Calu3 (cell line): Measurements from ENCODE around the gene TFPI2. TPM values are rescaled to one million over a fixed set of nuclear protein-coding genes. Genes with fewer than 3 reads are reported as not detected.

Experiments used
- BruUV-seq: library from RNA; stranded (reverse); fragments of 400-500 nt; replicated peaks from 2 replicates; lab custom pipeline; 2021; lab: Mats Ljungman, UMichigan
- CTCF ChIA-PET: fragments of 300-600 bp; sonication (Branson Sonifier 250); formaldehyde crosslinking; loops from one replicate; lab custom pipeline; 2022; ENCODE audit warnings: antibody characterized with exemption; lab: Charles Lee
- DNase-seq: peaks from one replicate; pipeline ENCODE4 v3.0.0; 2022
- H3K27ac Mint-ChIP-seq: one replicate; pipeline ENCODE4 v1.8.0; 2022; ENCODE audit warnings: mixed read lengths; ENCODE audit not compliant: unreplicated experiment
- H3K27me3 Mint-ChIP-seq: one replicate; pipeline ENCODE4 v1.8.0; 2022; ENCODE audit warnings: mixed read lengths; ENCODE audit not compliant: unreplicated experiment
- H3K36me3 Mint-ChIP-seq: one replicate; pipeline ENCODE4 v1.8.0; 2022; ENCODE audit warnings: mild to moderate bottlenecking, moderate library complexity, mixed read lengths; ENCODE audit not compliant: insufficient read depth, unreplicated experiment
- H3K4me1 Mint-ChIP-seq: one replicate; pipeline ENCODE4 v1.8.0; 2022; ENCODE audit warnings: mild to moderate bottlenecking, low read depth, mixed read lengths; ENCODE audit not compliant: unreplicated experiment
- H3K4me3 Mint-ChIP-seq: one replicate; pipeline ENCODE4 v1.8.0; 2022; ENCODE audit warnings: mild to moderate bottlenecking, low read depth, moderate library complexity, mixed read lengths; ENCODE audit not compliant: unreplicated experiment
- H3K9me3 Mint-ChIP-seq: one replicate; pipeline ENCODE4 v1.8.0; 2022; ENCODE audit warnings: low read depth, mixed read lengths; ENCODE audit not compliant: unreplicated experiment
- intact Hi-C: fragments of 100-400 bp; cut with micrococcal nuclease; formaldehyde crosslinking; loops from one replicate; pipeline ENCODE4 v1.10.0; 2022; ENCODE audit not compliant: unreplicated experiment
- total RNA-seq: library from RNA; stranded (reverse); gene quantifications from 2 replicates; pipeline ENCODE4 v1.2.3, GENCODE V29; 2022
- TF ChIP-seq, protein P1 (sequence below): fragments of 200-600 bp; IDR thresholded peaks from one replicate; pipeline ENCODE4 v1.8.0; 2022; ENCODE audit warnings: antibody characterized with exemption; ENCODE audit not compliant: unreplicated experiment

Gene TFPI2
- total RNA-seq, 1 experiment from 2014 or later, result 213 TPM

GRCh38 chr7:93883917-93884345, 6.6 kb downstream of the TFPI2 start:
- peaks cover 3% of the 10 kb centered on the region for H3K9me3 Mint-ChIP-seq
- peak overlapping the region; percentile 54 for H3K27ac Mint-ChIP-seq
- intact Hi-C loops, result no loop called here
- TF ChIP-seq, protein P1, sequence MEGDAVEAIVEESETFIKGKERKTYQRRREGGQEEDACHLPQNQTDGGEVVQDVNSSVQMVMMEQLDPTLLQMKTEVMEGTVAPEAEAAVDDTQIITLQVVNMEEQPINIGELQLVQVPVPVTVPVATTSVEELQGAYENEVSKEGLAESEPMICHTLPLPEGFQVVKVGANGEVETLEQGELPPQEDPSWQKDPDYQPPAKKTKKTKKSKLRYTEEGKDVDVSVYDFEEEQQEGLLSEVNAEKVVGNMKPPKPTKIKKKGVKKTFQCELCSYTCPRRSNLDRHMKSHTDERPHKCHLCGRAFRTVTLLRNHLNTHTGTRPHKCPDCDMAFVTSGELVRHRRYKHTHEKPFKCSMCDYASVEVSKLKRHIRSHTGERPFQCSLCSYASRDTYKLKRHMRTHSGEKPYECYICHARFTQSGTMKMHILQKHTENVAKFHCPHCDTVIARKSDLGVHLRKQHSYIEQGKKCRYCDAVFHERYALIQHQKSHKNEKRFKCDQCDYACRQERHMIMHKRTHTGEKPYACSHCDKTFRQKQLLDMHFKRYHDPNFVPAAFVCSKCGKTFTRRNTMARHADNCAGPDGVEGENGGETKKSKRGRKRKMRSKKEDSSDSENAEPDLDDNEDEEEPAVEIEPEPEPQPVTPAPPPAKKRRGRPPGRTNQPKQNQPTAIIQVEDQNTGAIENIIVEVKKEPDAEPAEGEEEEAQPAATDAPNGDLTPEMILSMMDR, result no peak
- BruUV-seq, result no TSS peak
- H3K4me1 Mint-ChIP-seq, result peaks cover 16% of the 10 kb centered on the region
- no peak for DNase-seq
- no peak overlapping the region for H3K4me3 Mint-ChIP-seq
- no peaks in the 10 kb centered on the region for H3K27me3 Mint-ChIP-seq
- H3K36me3 Mint-ChIP-seq, result peaks cover 41% of the 10 kb centered on the region
- CTCF ChIA-PET, result no interaction called here

DNA sequence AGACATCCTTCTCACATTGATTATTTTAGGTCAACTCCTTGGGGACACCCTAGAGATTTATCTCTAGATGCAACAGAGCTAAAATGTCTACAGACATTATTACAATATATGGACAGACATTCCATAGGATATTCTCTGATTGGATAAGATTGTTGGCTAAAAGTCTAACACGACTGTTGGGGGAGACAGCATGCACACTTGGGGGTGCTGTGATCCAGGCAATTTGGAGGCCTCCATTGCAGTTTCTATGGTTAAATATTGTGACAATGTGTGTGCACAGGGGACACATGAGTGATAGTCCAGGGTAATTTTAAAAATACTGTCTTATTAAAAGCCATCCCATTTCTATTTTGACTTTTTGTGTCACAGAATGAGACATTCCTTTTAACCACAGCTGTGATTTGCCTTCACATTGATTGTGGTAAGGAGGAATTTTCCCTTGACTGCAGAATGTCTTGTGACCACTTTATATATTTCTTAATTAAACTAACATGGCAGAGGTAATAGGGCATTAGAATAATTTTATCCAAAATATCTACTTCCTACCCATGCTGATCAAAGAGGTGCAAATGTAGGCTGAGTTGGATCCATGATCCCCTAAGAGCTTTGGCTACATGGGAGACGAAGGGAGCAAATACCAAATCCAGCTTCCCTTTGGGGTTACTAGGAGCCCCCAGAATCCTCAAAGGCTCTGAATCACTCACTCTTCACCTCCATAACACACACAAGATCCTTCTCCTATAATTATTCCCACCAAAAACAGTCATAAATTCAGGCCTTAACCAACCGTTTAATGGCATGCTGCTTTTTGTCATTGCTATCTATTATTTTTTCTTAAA, 7.3 kb downstream of the TFPI2 start:
- no TSS peak for BruUV-seq
- TF ChIP-seq, protein P1, result no peak
- no peak for DNase-seq
- peak overlapping the region; percentile 54 for H3K27ac Mint-ChIP-seq
- H3K4me3 Mint-ChIP-seq, result no peak overlapping the region
- peaks cover 35% of the 10 kb centered on the region for H3K36me3 Mint-ChIP-seq
- CTCF ChIA-PET, result no interaction called here
- peaks cover 13% of the 10 kb centered on the region for H3K4me1 Mint-ChIP-seq
- peaks cover 3% of the 10 kb centered on the region for H3K9me3 Mint-ChIP-seq
- no peaks in the 10 kb centered on the region for H3K27me3 Mint-ChIP-seq
- intact Hi-C loops, result no loop called here

DNA sequence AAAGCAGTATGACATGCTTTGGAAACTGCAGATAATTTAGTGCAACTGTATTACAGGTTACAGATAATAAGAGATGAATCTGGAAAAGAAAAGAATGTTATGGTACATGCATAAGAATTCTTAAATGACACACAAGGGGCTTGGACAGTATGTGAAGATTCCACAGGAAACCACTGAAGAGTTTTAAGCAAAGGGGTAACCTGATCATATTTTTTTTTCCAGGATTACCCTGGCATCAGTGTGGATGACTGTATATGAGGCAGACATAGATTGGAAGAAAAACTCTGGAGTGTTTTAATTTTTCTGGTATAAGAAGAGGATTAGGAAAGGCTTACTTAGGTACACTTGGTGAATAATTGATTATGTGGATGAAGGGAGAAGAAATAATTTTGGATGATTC, 8.1 kb downstream of the TFPI2 start:
- intact Hi-C loops, result no loop called here
- no TSS peak for BruUV-seq
- H3K4me3 Mint-ChIP-seq, result no peak overlapping the region
- H3K27me3 Mint-ChIP-seq, result no peaks in the 10 kb centered on the region
- peaks cover 28% of the 10 kb centered on the region for H3K36me3 Mint-ChIP-seq
- CTCF ChIA-PET, result no interaction called here
- H3K27ac Mint-ChIP-seq, result no peak overlapping the region
- peaks cover 3% of the 10 kb centered on the region for H3K9me3 Mint-ChIP-seq
- peaks cover 8% of the 10 kb centered on the region for H3K4me1 Mint-ChIP-seq
- TF ChIP-seq, protein P1, result no peak
- no peak for DNase-seq

DNA sequence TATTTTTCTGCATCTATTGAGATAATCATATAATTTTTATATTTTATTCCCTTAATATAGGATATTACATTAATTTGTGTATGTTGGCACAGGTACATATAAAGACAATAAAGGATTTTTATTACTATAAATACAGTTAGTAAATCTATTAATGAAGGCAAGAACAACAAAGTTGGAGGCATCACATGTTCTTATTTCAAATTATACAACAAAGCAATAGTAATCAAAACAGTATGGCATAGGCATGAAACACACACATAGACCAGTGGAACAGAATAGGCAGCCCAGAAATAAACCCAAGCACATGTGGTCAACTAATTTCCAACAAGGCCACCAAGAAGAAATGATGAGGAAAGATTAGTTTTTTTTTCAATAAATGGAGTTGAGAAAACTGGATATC, 11.2 kb downstream of the TFPI2 start:
- intact Hi-C loops, result no loop called here
- H3K27me3 Mint-ChIP-seq, result no peaks in the 10 kb centered on the region
- H3K9me3 Mint-ChIP-seq, result peaks cover 3% of the 10 kb centered on the region
- H3K27ac Mint-ChIP-seq, result no peak overlapping the region
- no TSS peak for BruUV-seq
- no peak overlapping the region for H3K4me3 Mint-ChIP-seq
- H3K4me1 Mint-ChIP-seq, result peaks cover 8% of the 10 kb centered on the region
- CTCF ChIA-PET, result no interaction called here
- DNase-seq, result no peak
- TF ChIP-seq, protein P1, result no peak
- peaks cover 15% of the 10 kb centered on the region for H3K36me3 Mint-ChIP-seq
